Hepatocyte (in vitro differentiated cells): Measurements from ENCODE around the gene NARS2. TPM values are rescaled to one million over a fixed set of nuclear protein-coding genes. Genes with fewer than 3 reads are reported as not detected.

ENCODE experiments used
- DNase-seq: peaks from one replicate; pipeline ENCODE4 v3.0.0-alpha.2; 2016; ENCODE audit warnings: low spot score
- H2AFZ ChIP-seq: fragments of 200-600 bp; sonication (generic); 2 replicates; pipeline ENCODE4 v1.6.0; 2016; ENCODE audit warnings: antibody characterized with exemption, mild to moderate bottlenecking
- H3K27ac ChIP-seq: fragments of 200-600 bp; sonication (generic); 2 replicates; pipeline ENCODE4 v1.5.1; 2016; ENCODE audit warnings: mild to moderate bottlenecking
- H3K27me3 ChIP-seq: fragments of 200-600 bp; sonication (generic); 2 replicates; pipeline ENCODE4 v1.6.1; 2016
- H3K36me3 ChIP-seq: fragments of 200-600 bp; sonication (generic); replicated peaks from 2 replicates; pipeline ENCODE4 v1.5.1; 2016; ENCODE audit warnings: low read depth; ENCODE audit not compliant: insufficient read depth
- H3K4me1 ChIP-seq: fragments of 200-600 bp; sonication (generic); 2 replicates; pipeline ENCODE4 v1.5.1; 2016; ENCODE audit warnings: mild to moderate bottlenecking, moderate library complexity; ENCODE audit not compliant: insufficient read depth
- H3K4me2 ChIP-seq: fragments of 200-600 bp; sonication (generic); 2 replicates; pipeline ENCODE4 v1.6.0; 2016
- H3K4me3 ChIP-seq: fragments of 200-600 bp; sonication (generic); 2 replicates; pipeline ENCODE4 v1.5.1; 2016; ENCODE audit warnings: mild to moderate bottlenecking
- H3K79me2 ChIP-seq: fragments of 200-600 bp; sonication (generic); 2 replicates; pipeline ENCODE4 v1.6.0; 2017; ENCODE audit warnings: mild to moderate bottlenecking
- H3K9me2 ChIP-seq: fragments of 200-600 bp; sonication (generic); replicated peaks from 2 replicates; pipeline ENCODE4 v1.6.0; 2017; ENCODE audit warnings: mild to moderate bottlenecking; ENCODE audit not compliant: insufficient read depth
- H3K9me3 ChIP-seq: fragments of 200-600 bp; sonication (generic); 2 replicates; pipeline ENCODE4 v1.5.1; 2016; ENCODE audit warnings: low read depth, mild to moderate bottlenecking
- H4K20me1 ChIP-seq: fragments of 200-600 bp; sonication (generic); 2 replicates; pipeline ENCODE4 v1.6.0; 2016; ENCODE audit warnings: mild to moderate bottlenecking; ENCODE audit not compliant: insufficient read depth, poor library complexity, severe bottlenecking
- CTCF ChIP-seq: fragments of 200-600 bp; sonication (generic); IDR thresholded peaks from 2 replicates; pipeline ENCODE4 v1.5.1; 2016; ENCODE audit warnings: antibody characterized with exemption, mild to moderate bottlenecking; ENCODE audit not compliant: poor library complexity
- EZH2 ChIP-seq: fragments of 200-600 bp; sonication (generic); IDR thresholded peaks from 2 replicates; pipeline ENCODE4 v1.6.1; 2016; ENCODE audit warnings: antibody characterized with exemption, mild to moderate bottlenecking, borderline replicate concordance
- EZH2phosphoT487 ChIP-seq: fragments of 200-600 bp; sonication (generic); IDR thresholded peaks from one replicate; pipeline ENCODE4 v1.6.1; 2018; ENCODE audit warnings: antibody characterized with exemption, mild to moderate bottlenecking, low read depth, moderate library complexity; ENCODE audit not compliant: unreplicated experiment, severe bottlenecking
- WGBS: methylation state at CpG from one replicate; pipeline ENCODE4 v1.1.6; 2016; ENCODE audit warnings: low lambda C conversion rate; ENCODE audit errors: missing lambda C conversion rate; 5-methylcytosine and 5-hydroxymethylcytosine counted together
- polyA plus RNA-seq: library from polyadenylated mRNA; unstranded; fragments of >200 nt; fragmentation: Nextera tagmentation; extraction: Ambion mirVana; gene quantifications from 2 replicates; pipeline ENCODE4 v1.2.1, GENCODE V29; 2016
- total RNA-seq: library from RNA; depleted of rRNA; stranded (reverse); fragments of >200 nt; gene quantifications from 2 replicates; pipeline ENCODE4 v1.2.3, GENCODE V29; 2014

The NARS2 gene
- total and polyA plus RNA-seq, 2 experiments from 2014 or later = 17.5 to 19.1 TPM

GRCh38 chr11:78417175-78417887 is 157.3 kb downstream of the NARS2 start, which contains the start of gene GAB2:
Gene GAB2 (minus strand): TSS chr11:78417820. CDS start chr11:78417720, 100 bp downstream.
- peaks cover 34% of the 10 kb centered on the region for H3K79me2 ChIP-seq
- TF ChIP-seq CTCF (no peak), EZH2 (no peak)
- peak within 1 kb of the TSS; percentile 75 for H2AFZ ChIP-seq
- H3K27ac ChIP-seq = peak within 1 kb of the TSS; percentile 96
- no peaks in the 10 kb centered on the region for H3K9me2 ChIP-seq
- peaks cover 16% of the 10 kb centered on the region for H3K4me1 ChIP-seq
- H3K27me3 ChIP-seq = no peaks in the 10 kb centered on the region
- no peaks in the 10 kb centered on the region for H4K20me1 ChIP-seq
- no peaks in the 10 kb centered on the region for H3K36me3 ChIP-seq
- H3K9me3 ChIP-seq = no peaks in the 10 kb centered on the region
- peak within 1 kb of the TSS; percentile 96 for H3K4me2 ChIP-seq
- H3K4me3 ChIP-seq = peak within 1 kb of the TSS; percentile 77
- DNase-seq = peak; percentile 57
- WGBS = 0% methylated on average over 8 of the region's 93 CpGs

GRCh38 chr11:78416285-78417174 is 158.1 kb downstream of the NARS2 start:
- peak overlapping the region; percentile 83 for H3K4me2 ChIP-seq
- H3K4me1 ChIP-seq = peaks cover 16% of the 10 kb centered on the region
- no peaks in the 10 kb centered on the region for H3K36me3 ChIP-seq
- H4K20me1 ChIP-seq = no peaks in the 10 kb centered on the region
- no peaks in the 10 kb centered on the region for H3K9me3 ChIP-seq
- H3K27ac ChIP-seq = peak overlapping the region; percentile 96
- 3% methylated on average over 38 of the region's 38 CpGs for WGBS
- TF ChIP-seq EZH2phosphoT487 (no peak), CTCF (peak; percentile 54)
- H3K27me3 ChIP-seq = no peaks in the 10 kb centered on the region
- DNase-seq = peak; percentile 90
- no peaks in the 10 kb centered on the region for H3K9me2 ChIP-seq
- peak overlapping the region; percentile 51 for H2AFZ ChIP-seq
- H3K4me3 ChIP-seq = peak overlapping the region; percentile 66
- H3K79me2 ChIP-seq = peaks cover 42% of the 10 kb centered on the region

GRCh38 chr11:78415338-78415737 is 159.3 kb downstream of the NARS2 start:
- H2AFZ ChIP-seq = no peak overlapping the region
- 80% methylated on average over 4 of the region's 4 CpGs for WGBS
- H3K4me2 ChIP-seq = peak overlapping the region; percentile 83
- H3K36me3 ChIP-seq = no peaks in the 10 kb centered on the region
- H3K79me2 ChIP-seq = peaks cover 54% of the 10 kb centered on the region
- H3K27ac ChIP-seq = peak overlapping the region; percentile 20
- H3K9me2 ChIP-seq = no peaks in the 10 kb centered on the region
- no peaks in the 10 kb centered on the region for H3K27me3 ChIP-seq
- no peaks in the 10 kb centered on the region for H3K9me3 ChIP-seq
- H3K4me3 ChIP-seq = no peak overlapping the region
- no peaks in the 10 kb centered on the region for H4K20me1 ChIP-seq
- no peak for TF ChIP-seq EZH2phosphoT487
- no peak for TF ChIP-seq CTCF
- no peak for TF ChIP-seq EZH2
- DNase-seq = no peak
- H3K4me1 ChIP-seq = peaks cover 16% of the 10 kb centered on the region
